NCI-H1092 treated with DMSO at 0.1 percent for 48 hours (cell line): ENCODE data around the gene CASP10.

ENCODE experiments used
- DNase-seq: peaks from one replicate; lab custom pipeline; 2025; lab: John Stamatoyannopoulos, UW

The CASP10 gene

DNA sequence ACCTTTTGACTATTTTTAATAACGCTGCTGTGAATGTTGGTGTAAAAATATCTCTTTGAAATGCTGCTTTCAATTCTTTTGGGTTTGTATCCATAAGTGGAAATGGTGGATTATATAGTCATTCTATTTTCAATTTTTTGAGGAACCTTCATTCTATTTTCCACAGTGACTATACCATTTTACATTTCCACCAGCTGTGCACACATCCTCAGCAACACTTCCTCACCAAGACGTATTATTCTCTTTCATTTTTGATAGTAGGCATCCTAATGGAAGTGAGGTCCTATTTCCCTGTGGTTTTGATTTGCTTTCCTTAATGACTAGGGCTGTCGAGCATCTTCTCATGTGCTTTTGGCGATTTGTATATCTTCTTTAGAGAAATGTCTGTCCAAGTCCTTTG is 14.8 kb downstream of the CASP10 start:
- no peak for DNase-seq

DNA sequence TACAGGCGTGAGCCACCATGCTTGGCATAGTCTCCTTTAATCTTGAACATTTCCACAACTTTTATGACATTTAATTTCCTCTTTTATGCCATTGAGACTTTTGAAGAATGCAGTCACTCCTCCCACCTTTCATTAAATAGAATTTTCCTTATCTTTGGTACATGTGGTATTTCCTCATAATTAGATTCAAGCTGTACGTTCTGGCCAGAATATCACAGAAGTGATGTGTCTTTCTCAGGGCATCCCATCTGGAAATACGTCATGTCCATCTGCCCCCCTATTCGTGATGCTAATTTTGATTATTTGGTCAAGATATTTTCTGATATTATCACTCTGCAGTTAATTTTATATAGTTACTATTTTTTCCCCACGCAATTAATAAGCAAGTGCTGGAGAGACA is 16.9 kb downstream of the CASP10 start:
- DNase-seq: no peak

DNA sequence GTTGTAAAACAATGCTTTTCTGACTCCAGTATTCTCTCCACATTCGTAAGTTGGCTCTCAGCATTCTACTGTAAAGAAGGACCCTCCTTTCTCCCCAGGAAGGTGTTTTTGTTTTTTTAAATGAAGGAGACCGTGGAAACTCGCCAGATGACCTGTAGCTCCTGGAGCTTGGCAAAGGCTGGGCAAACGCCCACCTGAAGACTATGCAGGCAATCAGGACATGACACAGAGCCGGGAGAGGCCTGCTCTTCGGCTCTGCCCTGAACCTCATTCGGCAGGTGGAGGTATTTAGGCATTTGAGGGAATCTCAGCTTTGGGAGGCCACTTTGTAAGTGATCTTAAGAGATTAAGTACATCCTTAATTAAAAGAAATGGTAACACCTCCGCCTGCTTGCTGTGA is 17.4 kb downstream of the CASP10 start:
- DNase-seq: no peak

DNA sequence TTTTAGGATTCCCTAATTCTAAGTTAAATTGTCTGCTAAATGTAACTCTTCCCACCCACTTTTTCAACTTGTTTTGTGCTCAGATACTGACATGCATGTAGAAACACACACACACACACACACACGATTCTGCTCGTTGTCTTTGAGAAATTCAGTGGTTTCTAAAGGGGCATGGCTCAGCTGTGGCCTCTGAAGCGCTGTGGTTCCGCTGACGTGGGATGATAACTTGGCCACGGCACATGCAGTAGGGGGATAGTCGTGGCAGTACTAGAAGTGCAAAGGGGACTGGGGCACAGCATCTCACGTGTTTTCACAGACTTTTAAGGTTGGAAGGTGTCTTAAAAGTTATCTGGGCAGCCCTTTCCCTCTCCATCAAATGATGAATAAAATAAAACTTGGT is 18.4 kb downstream of the CASP10 start:
- no peak for DNase-seq

DNA sequence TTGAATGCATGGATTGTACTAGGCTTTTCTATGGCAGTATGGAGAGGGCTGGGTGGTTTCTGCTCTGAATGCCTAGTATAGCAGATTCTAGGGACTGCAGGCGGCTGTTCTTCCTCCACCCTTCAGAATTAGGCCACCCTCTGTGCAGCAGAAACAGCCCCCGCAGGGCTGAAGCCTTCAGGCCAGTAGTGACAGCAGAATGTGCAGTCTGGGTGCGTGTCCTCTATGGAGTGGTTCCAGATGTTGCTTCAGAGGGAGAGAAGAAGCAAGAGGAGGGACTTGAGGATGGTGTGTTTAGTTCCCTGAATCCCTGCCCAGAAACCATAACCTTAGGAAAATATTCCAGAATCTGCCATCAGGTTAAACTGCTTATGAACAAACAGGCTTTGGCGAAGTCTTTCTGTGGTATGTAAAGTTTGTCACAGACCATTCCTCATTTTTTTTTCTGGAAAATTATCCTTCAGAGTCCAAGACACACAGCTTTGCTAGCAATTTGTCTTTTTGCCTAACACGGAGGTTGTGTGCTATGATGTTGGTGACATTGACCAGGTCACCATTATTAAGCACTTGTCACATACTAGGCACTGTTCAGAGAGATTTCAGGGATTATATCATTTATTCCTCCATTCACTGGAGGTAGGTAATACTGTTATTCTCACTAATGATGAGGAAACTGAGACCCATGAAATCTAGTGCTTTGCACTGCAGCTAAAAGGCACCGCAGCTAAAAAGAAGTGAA is 21.1 kb downstream of the CASP10 start:
- DNase-seq: no peak

- DNase-seq: no peak
Measured at GRCh38 chr2:201204655-201205514, 21.9 kb downstream of the CASP10 start.

DNA sequence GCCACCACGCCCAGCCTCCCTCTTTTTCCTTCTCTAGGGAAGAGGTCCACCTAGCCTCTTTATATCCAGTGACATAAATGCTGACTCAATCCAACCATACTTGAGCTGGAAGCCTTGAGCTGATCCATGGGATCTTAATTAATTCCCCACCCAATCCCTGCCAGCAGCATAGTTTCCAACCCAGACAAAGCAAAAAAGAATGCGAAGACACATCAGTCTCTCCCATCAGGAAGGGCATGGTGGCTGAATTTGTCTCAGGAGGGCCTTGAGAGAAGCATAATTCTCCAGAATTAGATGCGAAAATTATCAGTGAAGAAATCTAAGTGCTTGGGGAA is 22.5 kb downstream of the CASP10 start:
- DNase-seq: no peak

- DNase-seq: no peak
Measured at GRCh38 chr2:201208563-201209252, 25.8 kb downstream of the CASP10 start.

- no peak for DNase-seq
Measured at GRCh38 chr2:201215963-201216362, 33.0 kb downstream of the CASP10 start.

DNA sequence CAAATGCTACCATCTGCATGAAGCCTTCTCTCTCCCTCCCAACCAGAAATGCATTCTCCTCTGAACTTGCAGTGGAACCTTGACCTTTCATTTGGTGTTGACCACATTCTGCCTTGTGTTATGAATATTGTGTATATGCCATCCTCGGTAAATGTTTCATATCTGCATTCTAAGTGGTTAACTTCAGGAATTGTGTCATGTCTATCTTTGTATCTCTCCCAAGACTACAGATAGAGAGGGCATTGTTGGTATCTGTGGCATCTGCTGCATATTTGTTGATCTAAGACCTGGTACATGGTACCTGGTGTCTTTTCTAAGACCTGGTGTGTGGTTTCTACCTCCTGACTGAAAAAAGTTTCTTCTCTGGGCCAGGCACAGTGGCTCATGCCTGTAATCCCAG is 34.0 kb downstream of the CASP10 start:
- DNase-seq: no peak

DNA sequence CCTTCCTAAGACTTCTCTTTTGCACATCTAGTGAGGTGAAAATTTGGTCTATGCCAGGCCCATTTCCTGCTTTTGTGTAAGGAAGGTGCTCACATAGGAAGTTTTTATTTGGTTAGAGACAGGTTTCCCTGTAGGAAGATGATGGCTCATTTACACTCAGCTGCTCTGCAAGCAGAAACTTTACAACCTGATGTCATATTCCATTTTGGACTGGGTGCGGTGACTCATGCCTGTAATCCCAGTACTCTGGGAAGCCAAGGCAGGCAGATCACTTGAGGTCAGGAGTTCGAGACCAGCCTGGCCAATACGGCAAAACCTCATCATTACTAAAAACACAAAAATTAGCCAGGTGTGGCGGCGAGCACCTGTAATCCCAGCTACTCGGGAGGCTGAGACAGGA is 35.8 kb downstream of the CASP10 start:
- no peak for DNase-seq

DNA sequence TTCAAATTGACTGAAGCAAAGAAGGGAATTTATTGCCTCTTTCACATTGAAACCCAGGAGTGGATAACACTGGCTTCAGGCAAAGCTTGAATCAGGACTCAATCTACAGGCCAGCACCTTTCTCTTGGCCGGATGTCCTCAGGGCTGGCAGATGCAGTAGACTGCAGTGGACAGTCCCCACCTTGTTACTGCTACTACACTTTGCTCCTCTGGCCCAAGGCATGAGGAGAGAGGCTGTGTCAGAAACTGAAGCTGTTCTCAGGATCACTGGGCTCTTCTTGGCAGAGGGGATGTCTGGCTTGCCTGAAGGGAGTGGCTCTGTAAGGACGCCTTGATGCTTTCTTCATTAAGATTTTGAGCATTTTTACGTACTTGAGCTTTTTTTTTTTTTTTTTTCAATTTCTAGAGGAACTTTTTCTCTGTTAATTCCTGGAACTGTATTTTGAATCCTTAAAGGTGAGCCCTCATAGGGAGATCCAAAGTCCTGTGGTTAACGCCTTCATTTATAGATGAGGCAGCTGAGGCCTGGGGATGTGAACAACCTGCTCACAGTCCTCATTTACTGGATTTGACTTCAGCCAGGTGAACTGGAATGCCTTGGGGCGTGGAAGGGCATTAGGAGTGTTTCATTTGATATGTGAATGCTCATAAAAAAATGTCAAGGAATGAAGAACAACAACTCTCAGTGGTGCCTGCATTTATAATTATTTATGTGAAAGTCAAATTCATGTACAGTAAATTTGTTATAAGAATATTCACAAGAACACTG is 36.6 kb downstream of the CASP10 start:
- DNase-seq: no peak

DNA sequence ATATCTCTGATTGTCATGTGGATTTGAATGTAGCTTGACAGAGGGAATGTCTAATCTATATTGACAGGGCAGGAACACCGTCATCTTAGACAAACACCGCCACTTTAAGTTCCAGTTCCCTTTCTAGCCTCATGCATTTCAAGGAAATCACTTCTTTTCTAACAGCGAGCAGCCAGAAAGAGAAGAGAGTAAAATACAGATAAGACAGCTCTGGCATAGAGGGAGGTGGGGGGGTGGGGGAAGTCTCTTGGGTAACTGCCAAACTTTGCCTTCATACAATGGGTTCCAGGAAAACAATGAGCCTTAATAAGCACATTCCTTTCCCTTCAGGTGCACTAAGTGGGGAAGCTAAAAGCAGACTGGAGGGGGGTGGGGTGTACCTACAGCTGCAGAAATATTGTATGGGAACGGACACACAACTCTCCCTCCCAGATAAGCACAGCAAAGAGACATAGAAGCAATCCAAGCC is 37.2 kb downstream of the CASP10 start:
- DNase-seq: no peak

- DNase-seq: no peak
Measured at GRCh38 chr2:201223089-201224073, 40.4 kb downstream of the CASP10 start.

DNA sequence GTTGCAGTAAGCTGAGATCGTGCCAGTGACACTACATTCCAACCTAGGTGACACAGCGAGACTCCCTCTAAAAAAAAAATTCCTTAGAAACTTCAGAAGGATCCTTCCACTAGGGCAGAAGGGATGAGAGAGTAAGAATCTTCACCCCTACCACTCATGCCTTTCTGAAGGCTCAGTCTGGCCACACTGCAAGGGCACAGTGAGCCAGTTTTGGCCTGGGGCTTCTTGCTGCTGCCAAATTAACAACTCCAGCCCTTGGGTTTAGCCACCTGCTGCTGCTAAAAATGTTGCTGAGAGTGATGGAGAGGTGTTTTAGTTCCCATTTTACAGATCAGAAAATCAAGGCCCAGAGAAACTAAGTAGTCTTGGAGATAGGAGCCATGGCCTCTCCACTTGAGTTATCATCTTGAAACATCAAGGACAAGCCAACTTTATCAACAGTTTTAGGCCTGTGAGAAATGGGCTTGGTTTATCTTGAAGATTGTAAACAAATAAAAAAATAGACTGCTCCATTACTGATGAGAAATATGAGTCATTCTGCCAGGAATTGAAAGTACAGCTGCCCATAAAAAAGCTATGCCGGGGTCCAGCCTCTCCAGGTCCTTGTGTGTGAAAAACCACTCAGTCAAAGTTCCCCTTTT is 45.5 kb downstream of the CASP10 start:
- DNase-seq: no peak

DNA sequence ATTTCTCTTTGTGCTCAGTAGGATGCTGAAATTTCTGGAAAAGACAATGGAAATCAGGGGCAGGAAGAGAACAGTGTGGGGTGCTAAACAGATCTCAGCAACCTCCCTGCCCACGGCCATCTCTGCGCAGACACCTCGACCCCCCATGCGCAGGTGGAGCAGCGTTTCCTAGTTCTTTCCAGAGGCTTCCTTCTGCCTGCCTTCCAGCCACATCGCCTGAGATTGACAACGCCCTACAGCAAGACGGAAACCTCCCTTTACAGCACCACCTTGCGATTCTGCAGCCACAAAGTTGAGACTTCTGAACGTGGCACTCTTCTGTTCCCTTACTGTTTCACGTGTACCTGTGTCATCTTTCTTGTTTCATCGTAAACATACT is 46.0 kb downstream of the CASP10 start:
- no peak for DNase-seq

DNA sequence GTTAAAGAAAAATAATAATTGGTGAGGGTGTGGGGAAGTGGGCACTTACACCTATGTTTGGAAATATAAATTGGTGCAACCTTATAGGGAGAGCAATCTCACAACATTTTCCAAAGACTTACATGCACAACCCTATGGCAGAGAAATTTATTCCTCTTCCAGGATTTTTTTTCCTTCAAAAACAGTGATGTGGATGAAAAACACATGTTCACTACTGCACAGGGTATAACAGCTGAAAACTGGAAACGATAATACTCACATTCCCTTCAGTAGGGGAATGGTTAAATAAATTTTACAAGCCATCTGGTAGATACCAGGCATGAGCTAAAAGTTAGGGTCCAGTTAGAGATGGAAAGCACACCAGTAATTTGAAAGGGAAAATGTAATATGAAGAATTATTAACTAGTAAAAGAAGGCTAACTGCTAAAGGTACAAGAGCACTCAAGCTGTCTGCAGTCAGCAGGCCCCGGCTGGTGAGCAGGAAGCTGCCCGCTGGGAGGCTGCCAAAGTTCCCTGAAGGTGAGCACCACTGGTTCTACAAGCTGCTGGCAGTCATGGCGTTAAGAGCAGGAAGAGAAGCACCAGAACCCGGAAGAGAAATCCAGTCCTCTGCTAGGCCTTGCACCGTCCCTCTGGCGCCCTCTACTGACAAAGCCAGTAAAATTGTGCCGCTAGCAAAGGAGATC is 49.0 kb downstream of the CASP10 start:
- DNase-seq: peak; percentile 70

- no peak for DNase-seq
Measured at GRCh38 chr2:201232467-201232815, 49.5 kb downstream of the CASP10 start.

- no peak for DNase-seq
Measured at GRCh38 chr2:201233192-201233811, 50.4 kb downstream of the CASP10 start.
